ENCODE data around the gene ANKIB1.
"Not testable (repeated sequence)": the region's sequence is repeated elsewhere in the genome, so short reads cannot be mapped to it uniquely, and the experiment has no call there.

ANKIB1 gene

DNA sequence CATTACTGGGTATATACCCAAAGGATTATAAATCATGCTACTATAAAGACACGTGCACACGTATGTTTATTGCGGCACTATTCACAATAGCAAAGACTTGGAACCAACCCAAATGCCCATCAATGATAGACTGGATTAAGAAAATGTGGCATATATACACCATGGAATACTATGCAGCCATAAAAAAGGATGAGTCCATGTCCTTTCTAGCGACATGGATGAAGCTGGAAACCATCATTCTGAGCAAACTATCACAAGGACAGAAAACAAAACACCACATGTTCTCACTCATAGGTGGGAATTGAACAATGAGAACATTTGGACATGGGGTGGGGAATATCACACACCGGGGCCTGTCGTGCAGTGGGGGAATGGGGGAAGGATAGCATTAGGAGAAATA lies 164.4 kb downstream of the ANKIB1 start:
- not testable (repeated sequence) for DNase-seq

DNA sequence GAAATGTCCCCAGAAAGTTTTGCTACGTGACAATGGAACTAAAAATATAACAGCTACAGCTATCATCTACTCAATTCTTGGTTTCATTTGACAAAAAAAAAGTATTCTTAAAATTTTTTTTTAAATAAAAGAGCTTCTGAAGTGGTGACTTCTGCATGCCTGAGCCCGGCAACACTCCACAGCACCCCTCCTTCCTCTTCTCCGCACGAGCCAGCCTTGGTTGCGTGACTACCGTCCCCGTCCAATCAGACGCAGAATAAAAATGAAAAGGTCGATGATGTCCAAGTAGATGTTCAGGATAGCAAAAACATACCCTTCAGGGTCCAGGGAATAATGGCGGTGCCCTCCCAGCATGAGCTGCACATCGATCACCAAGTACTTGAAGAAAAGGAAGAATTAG lies 167.0 kb downstream of the ANKIB1 start:
- no peak for DNase-seq

DNA sequence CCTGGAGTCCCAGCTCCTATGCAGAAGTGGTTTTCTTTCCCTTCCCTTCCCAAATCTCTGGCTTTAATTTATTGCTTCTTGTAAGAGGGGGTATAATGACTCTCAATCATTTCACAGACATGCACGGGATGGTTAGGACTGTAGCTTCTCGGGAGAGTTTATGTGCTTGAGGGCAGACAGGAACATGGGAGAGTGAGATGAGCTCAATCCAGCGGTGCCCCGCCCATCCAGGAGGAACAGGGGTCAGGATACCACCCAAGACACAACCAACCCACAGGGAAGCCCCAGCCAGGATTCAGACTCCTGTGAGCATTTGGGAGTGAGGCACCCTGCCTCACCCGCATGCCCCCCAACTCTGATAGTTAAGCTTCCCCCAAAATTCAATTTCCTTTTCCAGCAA lies 167.8 kb downstream of the ANKIB1 start:
- no peak for DNase-seq

DNA sequence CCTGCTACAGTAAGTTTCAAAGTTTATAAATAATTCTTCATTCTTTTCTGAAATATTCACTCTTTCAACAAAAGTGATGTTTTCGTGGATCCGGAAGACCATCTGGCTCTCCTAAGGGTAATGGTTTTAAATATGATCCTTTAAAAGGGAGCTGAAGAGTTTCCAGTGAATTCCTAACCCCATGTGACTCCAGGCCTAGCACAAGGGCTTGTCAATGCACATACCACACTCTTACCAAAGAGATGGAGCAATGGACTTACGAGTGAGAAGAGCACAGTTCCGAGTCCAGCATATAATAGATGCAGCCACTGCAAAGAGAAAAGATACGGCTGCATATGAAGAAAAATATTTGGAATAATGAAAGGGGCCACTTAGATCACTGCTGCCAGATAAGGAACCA lies 169.5 kb downstream of the ANKIB1 start:
- DNase-seq, result no peak

DNA sequence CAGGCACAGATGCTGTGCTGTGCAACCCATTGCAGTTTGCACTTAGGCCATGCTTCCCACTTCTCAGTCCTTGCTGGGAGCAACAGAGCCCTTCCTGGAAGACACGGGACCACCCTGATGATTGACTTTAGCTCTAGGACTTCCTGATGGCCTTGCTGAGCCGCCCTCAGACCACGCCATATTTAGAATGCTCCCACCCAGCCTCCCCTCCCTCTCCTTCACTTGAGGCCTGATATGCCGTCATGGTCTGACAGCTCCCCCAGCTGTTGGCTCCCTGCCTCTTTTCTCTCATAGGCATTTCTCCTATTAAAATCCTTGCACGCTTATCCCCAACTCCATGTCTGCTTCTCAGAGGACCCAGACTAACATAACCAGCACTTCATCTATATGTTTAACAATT lies 172.1 kb downstream of the ANKIB1 start:
- DNase-seq, result no peak

DNA sequence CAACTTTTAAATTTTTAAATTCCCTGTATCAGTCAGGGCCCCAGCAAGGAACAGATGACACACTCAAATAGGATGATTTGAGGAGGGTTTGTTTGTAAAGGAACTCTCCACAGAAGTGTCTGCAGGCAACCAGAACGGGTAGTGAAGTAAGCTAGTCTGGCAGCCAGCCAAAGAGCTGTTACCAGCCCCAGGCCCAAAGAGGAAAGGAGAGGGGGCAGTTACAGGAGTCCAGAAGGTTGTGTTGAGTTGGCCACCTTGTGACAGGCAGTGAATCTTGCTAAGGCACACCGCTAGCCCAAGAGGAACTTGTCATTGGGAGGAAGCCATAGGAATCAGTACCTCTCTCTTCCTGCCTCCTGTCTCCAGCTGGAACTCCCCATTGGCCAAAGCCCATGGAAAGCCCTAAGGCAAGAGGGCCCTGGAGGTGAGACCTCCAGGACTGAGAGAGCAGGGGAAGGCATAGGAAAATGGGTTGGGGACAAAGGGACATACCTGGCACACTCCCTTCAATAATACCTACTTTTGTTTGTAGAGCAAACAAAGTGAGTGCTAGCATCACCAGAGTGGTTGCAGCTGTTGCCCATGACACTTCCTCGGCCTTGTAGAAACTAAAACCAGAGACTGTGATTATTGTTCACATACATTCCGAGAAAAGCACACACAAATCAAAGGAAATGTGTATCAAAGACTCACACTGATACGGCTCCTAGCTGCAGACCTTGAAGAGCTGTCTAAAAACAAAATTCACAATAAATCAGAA lies 176.1 kb downstream of the ANKIB1 start:
- peak; percentile 18 for DNase-seq

DNA sequence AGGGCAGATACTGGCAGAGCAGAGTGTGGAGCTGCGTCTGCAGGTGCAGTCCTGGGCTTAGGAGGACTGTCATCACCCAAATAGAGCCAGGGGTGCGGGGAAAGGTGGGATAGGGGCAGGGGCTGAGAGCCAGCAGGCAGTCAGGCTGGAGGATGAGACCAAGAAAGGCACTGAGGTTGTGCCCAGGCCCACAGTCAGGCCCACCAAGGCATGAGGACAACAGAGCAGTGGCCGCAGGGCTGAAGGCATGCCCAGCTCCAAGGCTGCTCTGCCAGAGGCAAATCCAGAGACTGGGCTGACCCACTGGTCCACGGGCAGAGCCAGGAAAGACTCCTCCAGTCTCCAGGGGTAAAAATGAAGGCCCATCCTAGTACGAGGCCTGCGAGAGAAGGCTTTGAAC lies 177.2 kb downstream of the ANKIB1 start:
- no peak for DNase-seq

DNA sequence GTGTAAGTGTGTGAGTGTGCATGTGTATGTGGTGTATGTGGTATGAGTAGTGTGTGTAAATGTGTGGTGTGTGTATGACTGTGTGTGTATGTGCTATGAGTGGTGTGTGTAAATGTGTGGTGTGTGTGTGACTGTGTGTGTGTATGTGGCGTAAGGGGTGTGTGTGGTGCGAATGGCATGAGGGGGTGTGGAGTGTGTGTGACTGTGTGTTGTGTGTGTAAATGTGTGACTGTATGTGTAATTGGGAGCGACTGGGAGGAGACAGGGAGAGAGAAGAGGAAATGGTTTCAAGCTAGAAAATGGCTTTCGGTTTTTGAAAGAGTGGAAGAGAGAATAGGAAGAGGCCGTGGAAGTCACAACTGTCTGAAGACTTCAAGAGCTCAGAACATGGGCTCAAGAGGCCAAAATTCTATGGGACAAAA lies 177.9 kb downstream of the ANKIB1 start:
- no peak for DNase-seq

DNA sequence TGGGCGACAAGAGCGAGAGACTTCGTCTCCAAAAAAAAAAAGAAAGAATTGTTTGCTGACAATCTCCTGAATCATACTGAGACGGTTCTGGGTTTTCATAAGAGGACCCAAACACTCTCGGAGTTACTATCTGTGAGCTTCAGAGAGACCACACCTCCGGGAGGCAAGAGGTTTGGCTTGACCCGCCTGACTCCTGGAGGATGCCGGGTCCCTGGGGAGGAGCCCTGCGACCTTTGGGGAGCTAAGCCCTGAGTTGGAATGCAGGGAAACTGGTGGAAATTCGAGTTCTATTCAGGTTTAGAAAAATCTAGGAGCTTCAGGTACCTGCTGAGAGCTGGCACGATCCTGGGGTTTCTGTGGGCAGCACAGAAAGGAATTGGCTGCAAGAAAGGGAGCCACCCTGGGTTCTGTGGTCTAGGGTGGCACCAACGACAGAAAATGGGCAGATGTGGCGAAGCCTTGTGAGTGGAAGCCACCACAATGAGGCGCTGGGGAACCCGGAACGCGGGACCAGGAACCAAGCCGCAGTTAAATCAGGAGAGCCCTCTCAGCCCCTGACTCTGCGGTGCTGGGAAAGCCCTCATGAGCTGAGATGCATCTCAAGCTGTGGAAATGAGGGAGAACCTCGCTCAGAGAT lies 179.7 kb downstream of the ANKIB1 start:
- peak; percentile 17 for DNase-seq

DNA sequence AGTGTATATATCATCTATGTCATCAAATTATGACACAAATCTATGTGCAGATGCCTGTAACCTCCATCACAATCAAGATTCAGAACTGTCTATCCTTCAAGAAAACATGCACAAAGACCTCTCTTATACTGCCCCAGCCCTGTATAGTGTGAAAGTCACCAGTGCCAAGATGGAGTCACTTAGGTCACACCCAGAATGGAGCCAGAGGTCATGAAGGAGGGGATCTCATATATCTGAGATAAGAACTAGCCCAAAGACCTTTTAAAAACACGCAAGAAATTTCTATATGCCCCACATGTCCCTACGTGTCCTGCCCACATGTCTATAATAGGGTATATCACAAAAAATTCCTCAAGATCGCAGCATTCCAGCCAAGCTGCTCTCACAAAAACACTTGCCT lies 181.4 kb downstream of the ANKIB1 start:
- no peak for DNase-seq

DNA sequence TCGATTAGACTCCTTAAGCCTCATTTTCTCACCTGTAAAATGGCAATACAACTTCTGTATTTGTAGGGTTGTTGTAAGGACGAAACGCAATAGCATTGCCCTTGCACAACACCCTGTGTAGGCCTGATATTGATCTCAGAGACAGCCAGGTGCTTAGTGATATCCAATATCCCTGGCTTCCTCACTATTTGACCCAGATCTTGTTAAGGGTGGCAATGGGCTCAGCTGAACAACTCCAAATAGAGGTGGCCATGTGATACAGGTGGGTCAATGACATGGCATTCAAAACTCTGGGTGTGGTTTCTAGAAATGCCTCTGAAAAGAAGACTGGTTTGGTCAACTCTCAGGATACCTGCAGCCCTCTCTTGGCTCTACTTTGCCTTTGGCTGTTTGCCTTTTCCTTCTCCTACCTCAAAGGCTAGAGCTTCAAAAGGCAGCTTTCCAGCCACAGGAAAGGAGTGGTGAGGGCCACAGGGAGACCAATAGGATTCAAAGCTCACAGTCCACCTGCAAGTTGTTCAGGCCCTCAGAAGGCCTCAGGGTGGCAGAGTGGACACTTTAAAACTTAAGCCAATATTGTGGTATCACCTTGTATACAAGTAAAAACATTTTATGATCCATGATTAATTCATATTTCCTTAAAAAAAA lies 186.6 kb downstream of the ANKIB1 start:
- DNase-seq, result no peak

DNA sequence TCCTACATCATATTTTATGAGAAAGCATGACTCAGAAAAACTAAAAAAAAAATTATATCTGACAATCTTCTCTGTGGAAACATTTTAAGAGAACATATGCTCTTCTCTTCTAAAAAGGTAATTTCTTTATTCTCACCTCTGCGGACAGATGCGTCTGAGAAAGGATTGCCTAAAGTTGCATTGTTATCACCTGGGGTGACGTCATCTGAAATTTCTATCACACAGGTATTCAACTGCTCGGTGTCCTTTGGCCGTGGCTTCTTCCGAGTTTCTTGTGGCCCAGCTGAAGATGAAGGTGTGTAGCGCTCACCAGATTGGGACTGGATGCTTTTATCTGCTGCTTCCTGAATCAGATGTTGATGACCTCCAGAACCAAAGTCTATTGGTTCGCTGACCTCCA lies 187.2 kb downstream of the ANKIB1 start:
- DNase-seq, result no peak

DNA sequence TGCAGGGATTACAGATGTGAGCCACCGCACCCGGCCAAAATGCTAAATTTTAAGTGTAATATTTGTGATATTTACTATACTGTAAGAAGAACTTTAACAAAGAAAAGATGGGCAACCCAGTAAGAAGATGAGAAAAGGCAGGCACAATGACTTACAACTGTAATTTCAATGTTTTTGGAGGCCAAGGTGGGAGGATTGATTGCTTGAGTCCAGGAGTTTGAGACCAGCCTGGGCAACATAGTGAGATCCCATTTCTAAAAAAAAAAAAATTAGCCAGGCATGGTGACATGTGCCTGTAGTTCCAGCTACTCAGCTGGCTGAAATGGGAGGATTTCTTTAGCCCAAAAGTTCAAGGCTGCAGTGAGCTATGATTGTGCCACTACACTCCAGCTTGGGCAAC lies 189.8 kb downstream of the ANKIB1 start:
- no peak for DNase-seq

DNA sequence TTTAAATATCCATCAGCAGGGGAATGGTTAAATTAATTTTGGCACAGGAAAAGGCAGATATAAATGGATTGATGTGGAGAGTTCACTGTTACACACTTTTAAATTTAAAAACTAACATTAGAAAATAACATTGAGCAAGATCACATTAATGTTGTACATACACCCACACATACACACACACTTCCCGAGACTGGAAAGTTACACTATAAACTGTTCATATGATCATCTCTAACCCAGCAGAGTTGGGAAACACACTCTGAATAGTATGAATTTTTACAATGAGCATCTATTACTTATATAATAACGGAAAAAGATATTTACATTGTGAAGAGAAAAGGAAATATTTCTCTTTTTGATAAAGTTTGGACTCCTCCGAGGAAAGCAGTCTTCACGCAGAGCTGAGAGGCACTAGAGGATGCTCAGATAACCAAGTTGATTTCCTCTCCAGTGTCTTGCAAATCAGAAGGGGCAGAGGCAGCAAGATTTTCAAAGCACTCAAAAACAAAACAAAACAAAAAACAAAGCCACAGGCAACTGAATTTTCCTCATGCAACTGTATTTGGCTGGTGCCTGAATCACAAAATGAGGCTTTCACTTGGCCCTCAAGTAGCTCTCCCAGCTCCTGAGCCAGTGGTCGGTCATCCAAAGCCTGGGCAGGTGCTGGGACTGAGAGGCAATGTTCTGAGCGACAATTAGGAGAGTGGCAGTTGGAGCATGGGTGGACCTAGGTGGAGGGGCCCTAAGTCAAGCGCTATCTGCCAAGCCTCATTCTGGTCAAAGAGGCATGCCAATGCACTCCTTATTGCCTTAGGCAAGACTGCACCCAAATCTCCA lies 191.1 kb downstream of the ANKIB1 start:
- DNase-seq, result no peak

DNA sequence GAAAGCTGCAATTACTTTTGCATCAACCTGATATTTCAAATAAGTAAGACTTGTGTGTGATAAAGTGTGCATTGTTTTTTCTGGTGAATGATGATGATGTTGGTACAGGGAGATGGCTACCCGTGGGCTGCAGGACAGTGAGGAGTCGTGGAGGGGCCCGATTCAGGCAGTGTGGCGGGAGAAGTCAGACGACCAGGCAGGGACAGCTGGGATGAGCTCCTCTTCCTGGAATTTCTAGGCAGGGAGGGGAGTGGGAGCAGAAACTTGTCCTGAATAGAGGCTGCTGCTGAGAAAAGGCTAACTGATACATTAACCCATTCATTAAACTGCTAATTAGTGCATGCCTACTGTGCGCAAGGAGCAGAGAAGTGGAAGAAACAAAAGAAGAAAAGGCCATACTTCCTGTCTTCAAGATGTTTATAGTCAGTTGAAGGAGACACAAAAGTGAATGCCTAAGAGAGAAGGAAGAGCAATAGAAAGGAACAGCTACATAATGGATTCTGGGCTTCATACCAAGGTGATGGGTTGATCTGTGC lies 192.2 kb downstream of the ANKIB1 start:
- no peak for DNase-seq

DNA sequence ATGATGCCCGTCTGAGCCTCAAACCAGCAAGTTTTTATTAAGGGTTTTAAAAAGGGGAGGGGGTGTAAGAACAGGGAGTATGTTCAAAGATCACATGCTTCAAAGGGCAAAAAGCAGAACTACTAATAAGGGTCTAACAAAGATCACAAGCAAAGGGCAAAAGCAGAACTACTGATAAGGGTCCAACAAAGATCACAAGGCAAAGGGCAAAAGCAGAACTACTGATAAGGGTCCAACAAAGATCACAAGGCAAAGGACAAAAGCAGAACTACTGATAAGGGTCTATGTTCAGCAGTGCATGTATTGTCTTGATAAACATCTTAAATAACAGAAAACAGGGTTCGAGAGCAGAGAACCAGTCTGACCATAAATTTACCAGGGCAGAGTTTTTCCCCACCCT lies 196.9 kb downstream of the ANKIB1 start:
- DNase-seq, result not testable (repeated sequence)

DNA sequence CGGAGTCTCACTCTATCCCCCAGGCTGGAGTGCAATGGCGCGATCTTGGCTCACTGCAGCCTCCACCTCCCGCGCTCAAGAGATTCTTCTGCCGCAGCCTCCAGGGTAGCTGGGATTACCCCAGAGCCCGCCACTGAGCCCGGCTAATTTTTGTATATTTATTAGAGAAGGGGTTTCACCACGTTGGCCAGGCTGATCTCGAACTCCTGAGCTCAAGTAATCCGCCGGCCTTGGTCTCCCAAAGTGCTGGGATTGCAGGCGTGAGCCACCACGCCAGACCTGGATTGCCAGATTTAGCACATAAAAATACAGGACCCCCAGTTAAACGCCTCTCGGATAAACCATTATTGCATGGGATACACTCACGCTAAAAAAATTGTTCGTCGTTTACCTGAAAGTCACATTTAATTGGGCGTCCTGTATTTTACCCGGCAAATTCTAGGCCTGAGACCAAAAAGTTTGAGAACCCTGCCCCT lies 201.1 kb downstream of the ANKIB1 start:
- DNase-seq, result no peak

DNA sequence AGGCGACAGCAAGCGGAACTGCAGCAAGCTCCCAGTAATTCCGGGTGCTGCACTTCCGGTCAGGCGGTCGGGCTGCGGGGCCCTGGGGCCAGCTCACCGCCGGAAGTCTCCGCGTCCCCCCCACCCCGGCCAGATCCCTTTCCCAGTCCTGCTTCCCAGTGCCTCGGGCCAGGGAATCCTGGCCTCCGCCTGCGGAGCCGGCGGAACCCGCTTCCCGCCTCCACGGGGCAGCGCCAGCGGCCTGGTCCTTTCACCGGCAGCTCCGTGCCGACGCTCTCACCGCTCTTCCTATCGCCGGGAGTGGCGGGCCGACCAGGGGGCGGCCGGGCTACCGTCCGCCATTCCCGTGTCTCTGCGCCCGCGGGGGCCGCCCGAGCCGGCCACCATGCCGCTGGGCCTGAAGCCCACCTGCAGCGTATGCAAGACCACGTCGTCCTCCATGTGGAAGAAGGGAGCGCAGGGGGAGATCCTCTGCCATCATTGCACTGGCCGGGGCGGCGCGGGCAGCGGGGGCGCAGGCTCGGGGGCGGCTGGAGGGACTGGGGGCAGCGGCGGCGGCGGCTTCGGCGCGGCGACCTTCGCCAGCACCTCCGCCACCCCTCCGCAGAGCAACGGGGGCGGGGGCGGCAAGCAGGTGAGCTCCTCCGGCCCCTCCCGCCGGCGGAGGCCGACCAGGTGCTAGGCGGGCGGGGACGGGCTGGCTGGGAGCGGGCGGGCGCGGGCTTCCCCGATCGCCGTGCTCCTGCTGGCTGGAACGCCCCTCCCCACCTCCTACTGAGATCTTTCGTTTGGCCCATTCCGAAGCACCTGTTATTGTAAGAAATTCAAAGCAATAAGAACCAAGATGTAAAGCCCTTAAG lies 201.8 kb downstream of the ANKIB1 start, which contains the start of gene GATAD1:
Gene GATAD1 (plus strand): TSS at position 138 of the 860 bp plus-strand sequence. CDS start 248 bp downstream, at position 386.
- DNase-seq, result peak; percentile 75

DNA sequence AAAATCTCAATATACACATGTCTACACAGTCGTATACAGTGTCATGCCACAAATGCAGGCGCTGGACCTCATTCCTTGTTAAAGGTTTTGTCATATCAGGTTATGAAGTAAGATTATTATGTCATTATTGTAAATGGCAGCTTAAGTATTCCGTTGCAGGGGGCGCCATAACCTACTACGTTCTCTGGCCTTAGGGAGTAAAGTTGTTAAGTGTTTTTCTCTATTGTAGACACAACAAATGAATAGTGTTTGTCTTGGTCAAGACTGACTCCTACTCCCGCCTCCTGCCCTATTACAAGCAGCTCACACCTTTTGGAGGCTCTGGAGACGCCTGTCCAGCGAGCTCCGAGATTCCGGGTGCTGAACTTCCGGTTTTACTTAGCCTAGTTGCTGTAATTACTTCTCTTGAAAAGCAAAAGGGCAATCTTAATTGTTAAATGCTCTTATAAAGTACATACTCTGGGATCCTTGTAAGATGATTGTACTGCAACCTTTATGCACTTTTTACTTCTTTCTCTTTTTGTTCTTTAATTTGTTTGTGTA lies 202.5 kb downstream of the ANKIB1 start:
- DNase-seq, result peak; percentile 16
